OCI-LY1 (cell line): ENCODE data around the gene PAQR3.

Experiments used
- EZH2 ChIP-seq: fragments of 200-600 bp; sonication (generic), shearing (Covaris generic); IDR thresholded peaks from 2 replicates; pipeline ENCODE4 v1.8.0; 2017; ENCODE audit warnings: borderline replicate concordance, mixed run types, mild to moderate bottlenecking, antibody characterized with exemption, low read length, moderate library complexity, mixed read lengths
- TF ChIP-seq, protein P1 (sequence below): fragments of 200-600 bp; sonication (generic), shearing (Covaris generic); IDR thresholded peaks from 2 replicates; pipeline ENCODE4 v1.5.1; 2017; ENCODE audit warnings: mild to moderate bottlenecking, antibody characterized with exemption, low read length, moderate library complexity, mixed read lengths

- TF ChIP-seq, protein P1, sequence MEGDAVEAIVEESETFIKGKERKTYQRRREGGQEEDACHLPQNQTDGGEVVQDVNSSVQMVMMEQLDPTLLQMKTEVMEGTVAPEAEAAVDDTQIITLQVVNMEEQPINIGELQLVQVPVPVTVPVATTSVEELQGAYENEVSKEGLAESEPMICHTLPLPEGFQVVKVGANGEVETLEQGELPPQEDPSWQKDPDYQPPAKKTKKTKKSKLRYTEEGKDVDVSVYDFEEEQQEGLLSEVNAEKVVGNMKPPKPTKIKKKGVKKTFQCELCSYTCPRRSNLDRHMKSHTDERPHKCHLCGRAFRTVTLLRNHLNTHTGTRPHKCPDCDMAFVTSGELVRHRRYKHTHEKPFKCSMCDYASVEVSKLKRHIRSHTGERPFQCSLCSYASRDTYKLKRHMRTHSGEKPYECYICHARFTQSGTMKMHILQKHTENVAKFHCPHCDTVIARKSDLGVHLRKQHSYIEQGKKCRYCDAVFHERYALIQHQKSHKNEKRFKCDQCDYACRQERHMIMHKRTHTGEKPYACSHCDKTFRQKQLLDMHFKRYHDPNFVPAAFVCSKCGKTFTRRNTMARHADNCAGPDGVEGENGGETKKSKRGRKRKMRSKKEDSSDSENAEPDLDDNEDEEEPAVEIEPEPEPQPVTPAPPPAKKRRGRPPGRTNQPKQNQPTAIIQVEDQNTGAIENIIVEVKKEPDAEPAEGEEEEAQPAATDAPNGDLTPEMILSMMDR = no peak
- no peak for TF ChIP-seq EZH2
These were observed 36.6 kb upstream of the PAQR3 start for GRCh38 chr4:78975865-78976264.
